ENCODE measurements around the gene MYO1E.

Gene MYO1E

GRCh38 chr15:59116771-59117170, 255.9 kb downstream of the MYO1E start:
- DNase-seq, result no peak

GRCh38 chr15:59116141-59116540, 256.5 kb downstream of the MYO1E start:
- no peak for DNase-seq

GRCh38 chr15:59115047-59115446, 257.6 kb downstream of the MYO1E start:
- no peak for DNase-seq

GRCh38 chr15:59111251-59111650, 261.4 kb downstream of the MYO1E start:
- DNase-seq, result no peak

GRCh38 chr15:59105854-59106253, 266.8 kb downstream of the MYO1E start:
- no peak for DNase-seq

- peak; percentile 89 to 96 for DNase-seq
Observed at GRCh38 chr15:59104912-59105732, 267.5 kb downstream of the MYO1E start, which contains the start of gene CCNB2. Gene CCNB2, plus strand, starts transcription at chr15:59105146. Its CDS starts 123 bp downstream, at chr15:59105269.

- no peak for DNase-seq
Observed at GRCh38 chr15:59104602-59104911, 268.1 kb downstream of the MYO1E start.

- no peak for DNase-seq
Observed at GRCh38 chr15:59099162-59099685, 273.4 kb downstream of the MYO1E start.

- DNase-seq, result no peak
Observed at GRCh38 chr15:59096429-59096828, 276.2 kb downstream of the MYO1E start.

- DNase-seq, result no peak
Observed at GRCh38 chr15:59094077-59094476, 278.6 kb downstream of the MYO1E start.

GRCh38 chr15:59087731-59088130, 284.9 kb downstream of the MYO1E start:
- no peak for DNase-seq
